ENCODE data around the gene TEX29.

DNA sequence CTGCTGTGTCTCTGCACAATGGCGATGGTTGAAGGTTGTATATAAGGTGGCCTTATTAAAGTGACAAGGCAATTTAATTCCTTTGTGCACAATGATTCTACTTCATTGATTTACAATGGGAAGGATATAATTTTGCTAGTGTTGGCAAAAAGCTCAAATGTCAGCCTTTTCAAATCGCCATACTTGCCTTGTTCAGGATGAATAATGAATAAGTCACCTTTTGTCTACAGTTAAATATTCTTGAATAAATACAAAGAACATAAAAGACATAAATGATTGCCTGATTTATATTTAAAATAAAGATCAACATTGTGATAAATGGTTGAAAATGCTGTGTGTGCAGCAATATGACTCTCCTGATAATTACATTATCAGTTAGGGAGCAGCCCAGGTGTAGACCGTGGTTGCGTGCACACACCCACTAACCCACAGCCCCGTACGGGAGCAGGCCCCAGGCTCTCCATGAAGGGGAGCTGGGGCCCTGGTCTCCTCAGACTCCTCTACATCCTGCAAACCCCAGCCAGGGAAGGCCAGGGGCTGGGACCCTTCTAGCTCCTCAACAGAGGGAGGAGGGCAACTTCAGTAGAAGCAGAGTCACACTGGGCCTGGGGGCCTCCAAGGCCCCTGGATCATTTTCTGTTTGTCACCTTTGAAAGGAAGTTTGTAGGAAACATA lies 64.9 kb downstream of the TEX29 start:
- no peak for TF ChIP-seq ZFP41 (tag by site-specific recombination; IDR thresholded peaks at IDR 0.05; ENCODE audit: borderline replicate concordance)
- no peak for TF ChIP-seq ZNF132 (tag by site-specific recombination; IDR thresholded peaks at IDR 0.05; ENCODE audit: borderline replicate concordance)
- TF ChIP-seq, protein P1, sequence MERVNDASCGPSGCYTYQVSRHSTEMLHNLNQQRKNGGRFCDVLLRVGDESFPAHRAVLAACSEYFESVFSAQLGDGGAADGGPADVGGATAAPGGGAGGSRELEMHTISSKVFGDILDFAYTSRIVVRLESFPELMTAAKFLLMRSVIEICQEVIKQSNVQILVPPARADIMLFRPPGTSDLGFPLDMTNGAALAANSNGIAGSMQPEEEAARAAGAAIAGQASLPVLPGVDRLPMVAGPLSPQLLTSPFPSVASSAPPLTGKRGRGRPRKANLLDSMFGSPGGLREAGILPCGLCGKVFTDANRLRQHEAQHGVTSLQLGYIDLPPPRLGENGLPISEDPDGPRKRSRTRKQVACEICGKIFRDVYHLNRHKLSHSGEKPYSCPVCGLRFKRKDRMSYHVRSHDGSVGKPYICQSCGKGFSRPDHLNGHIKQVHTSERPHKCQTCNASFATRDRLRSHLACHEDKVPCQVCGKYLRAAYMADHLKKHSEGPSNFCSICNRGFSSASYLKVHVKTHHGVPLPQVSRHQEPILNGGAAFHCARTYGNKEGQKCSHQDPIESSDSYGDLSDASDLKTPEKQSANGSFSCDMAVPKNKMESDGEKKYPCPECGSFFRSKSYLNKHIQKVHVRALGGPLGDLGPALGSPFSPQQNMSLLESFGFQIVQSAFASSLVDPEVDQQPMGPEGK (tag by site-specific recombination; IDR thresholded peaks at IDR 0.05): no peak
- TF ChIP-seq CTCF (tag by site-specific recombination; IDR thresholded peaks at IDR 0.05): no peak
